ENCODE results near the gene CDYL.

The CDYL gene

DNA sequence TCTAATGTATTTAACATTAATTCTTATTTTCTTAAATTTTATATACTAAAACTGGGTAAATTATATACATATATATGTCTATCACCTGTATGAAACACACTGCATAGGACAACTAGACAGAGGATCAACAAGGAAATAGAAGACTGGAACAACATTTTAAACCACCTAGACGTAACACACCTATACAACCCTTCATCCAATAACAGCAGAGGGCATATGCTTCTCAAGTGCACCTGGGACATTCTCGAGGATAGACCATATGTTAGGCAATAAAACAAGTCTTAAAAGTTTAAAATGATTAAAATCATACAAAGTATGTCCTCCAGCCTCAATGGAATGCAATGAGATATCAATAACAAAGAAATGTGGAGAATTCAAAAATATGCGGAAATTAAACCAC lies 182.4 kb downstream of the CDYL start:
- no peaks in the 10 kb centered on the region for H3K9me3 ChIP-seq (ENCODE audit: control insufficient read depth, low read length)
- no peaks in the 10 kb centered on the region for H3K4me1 ChIP-seq
- TF ChIP-seq, protein P1, sequence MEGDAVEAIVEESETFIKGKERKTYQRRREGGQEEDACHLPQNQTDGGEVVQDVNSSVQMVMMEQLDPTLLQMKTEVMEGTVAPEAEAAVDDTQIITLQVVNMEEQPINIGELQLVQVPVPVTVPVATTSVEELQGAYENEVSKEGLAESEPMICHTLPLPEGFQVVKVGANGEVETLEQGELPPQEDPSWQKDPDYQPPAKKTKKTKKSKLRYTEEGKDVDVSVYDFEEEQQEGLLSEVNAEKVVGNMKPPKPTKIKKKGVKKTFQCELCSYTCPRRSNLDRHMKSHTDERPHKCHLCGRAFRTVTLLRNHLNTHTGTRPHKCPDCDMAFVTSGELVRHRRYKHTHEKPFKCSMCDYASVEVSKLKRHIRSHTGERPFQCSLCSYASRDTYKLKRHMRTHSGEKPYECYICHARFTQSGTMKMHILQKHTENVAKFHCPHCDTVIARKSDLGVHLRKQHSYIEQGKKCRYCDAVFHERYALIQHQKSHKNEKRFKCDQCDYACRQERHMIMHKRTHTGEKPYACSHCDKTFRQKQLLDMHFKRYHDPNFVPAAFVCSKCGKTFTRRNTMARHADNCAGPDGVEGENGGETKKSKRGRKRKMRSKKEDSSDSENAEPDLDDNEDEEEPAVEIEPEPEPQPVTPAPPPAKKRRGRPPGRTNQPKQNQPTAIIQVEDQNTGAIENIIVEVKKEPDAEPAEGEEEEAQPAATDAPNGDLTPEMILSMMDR (IDR thresholded peaks at IDR 0.05): no peak
- no peak overlapping the region for H3K27ac ChIP-seq
- no peak overlapping the region for H3K4me3 ChIP-seq (ENCODE audit: low read depth, low read length)
- no peaks in the 10 kb centered on the region for H3K79me2 ChIP-seq
- H3K27me3 ChIP-seq (ENCODE audit: control insufficient read depth, insufficient read depth, low read length): no peaks in the 10 kb centered on the region
- H3K4me2 ChIP-seq (ENCODE audit: low read length): no peak overlapping the region
- H3K9ac ChIP-seq: no peak overlapping the region
- no peaks in the 10 kb centered on the region for H3K36me3 ChIP-seq (ENCODE audit: control insufficient read depth, insufficient read depth, low read length)
- no peak overlapping the region for H2AFZ ChIP-seq

DNA sequence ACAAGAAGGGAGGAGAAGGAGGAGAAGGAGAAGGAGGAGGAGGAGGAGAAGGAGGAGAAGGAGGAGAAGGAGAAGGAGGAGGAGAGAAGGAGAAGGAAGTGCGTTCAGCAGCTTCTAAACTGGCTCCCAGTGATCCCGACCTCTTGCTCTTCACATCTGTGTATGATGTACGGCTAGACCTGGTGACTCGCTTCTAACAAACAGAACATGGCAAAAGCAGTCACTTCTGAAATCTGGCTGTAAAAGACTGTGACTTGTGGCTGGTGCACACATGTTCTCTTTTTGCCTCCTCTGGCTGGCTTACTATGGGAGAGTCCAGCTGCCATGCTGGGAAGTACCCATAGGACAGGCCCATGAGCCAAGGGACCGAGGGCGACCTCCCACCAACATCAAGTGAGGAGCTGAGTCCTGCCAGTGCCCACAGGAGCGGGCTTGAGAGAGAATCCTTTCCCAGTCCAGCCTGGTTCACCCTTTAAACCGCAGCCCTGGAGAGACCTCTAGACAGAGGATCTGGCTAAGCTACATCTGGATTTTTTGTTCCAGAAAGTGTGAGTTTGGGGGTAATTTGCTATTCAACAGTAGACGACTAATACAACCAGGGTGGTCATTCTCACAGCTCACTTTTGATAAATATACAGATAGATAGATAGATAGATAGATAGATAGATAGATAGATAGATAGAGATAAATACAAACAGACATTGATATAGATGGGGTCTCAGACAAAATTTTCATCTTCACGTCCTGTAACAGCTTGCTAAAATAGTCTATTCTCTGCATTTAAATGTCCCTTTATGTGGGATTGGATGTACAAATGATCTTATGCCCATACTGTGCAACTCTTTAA lies 185.3 kb downstream of the CDYL start:
- TF ChIP-seq, protein P1 (IDR thresholded peaks at IDR 0.05): no peak
- Histone ChIP-seq H3K4me1 (no peaks in the 10 kb centered on the region), H2AFZ (no peak overlapping the region), H3K4me2 (ENCODE audit: low read length) (no peak overlapping the region), H3K27me3 (ENCODE audit: control insufficient read depth, insufficient read depth, low read length) (no peaks in the 10 kb centered on the region), H3K79me2 (no peaks in the 10 kb centered on the region), H3K36me3 (ENCODE audit: control insufficient read depth, insufficient read depth, low read length) (no peaks in the 10 kb centered on the region), H3K4me3 (ENCODE audit: low read depth, low read length) (no peak overlapping the region), H3K27ac (no peak overlapping the region), H3K9me3 (ENCODE audit: control insufficient read depth, low read length) (no peaks in the 10 kb centered on the region), H3K9ac (no peak overlapping the region)

GRCh38 chr6:4962905-4963304 lies 186.7 kb downstream of the CDYL start:
- H3K9ac ChIP-seq: no peak overlapping the region
- H3K4me3 ChIP-seq (ENCODE audit: low read depth, low read length): no peak overlapping the region
- no peak overlapping the region for H2AFZ ChIP-seq
- H3K4me2 ChIP-seq (ENCODE audit: low read length): no peak overlapping the region
- H3K4me1 ChIP-seq: no peaks in the 10 kb centered on the region
- H3K36me3 ChIP-seq (ENCODE audit: control insufficient read depth, insufficient read depth, low read length): no peaks in the 10 kb centered on the region
- TF ChIP-seq, protein P1 (IDR thresholded peaks at IDR 0.05): no peak
- no peaks in the 10 kb centered on the region for H3K79me2 ChIP-seq
- H3K27me3 ChIP-seq (ENCODE audit: control insufficient read depth, insufficient read depth, low read length): no peaks in the 10 kb centered on the region
- no peaks in the 10 kb centered on the region for H3K9me3 ChIP-seq (ENCODE audit: control insufficient read depth, low read length)
- H3K27ac ChIP-seq: no peak overlapping the region

DNA sequence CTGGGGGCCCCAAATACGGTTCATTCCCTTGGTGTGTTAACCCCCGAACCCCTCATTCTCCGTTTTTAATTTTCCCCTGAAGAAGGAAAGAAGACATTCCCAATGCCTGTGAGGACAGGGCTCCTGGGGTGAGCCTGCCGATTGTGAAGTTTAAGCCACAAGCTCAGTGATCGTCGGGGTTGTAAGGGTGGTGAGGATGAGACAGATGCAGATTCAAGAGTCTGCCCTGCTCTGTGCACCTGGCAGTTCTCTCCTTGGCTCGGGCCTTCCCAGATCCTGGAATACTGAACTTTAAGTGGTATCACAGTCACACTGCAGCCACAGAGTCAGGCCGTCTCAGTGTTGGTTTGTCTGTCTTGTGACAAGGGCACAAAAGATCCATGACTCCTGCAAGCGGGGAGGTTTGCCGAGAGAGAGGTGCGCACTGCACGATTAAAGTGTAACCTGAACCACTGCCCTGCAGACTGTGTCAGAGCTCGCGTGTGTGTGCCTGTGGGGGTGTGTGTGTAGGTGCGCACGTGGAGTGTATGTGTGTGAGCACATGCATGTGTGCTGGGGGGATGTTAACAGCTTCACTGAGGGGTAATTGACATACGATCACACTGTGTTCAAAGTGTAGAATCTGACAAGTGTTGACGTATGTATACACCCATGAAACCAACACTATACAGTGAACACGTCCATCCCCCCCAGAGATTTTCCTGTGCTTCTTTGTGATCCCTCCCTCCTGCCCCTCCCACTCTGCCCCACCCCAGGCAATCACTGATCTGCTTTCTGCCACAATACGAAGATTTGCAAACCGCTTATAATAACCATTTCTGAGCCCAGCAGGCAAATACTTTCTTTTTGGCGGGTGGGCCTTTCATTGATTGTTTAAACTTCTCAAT lies 188.7 kb downstream of the CDYL start:
- no peaks in the 10 kb centered on the region for H3K27me3 ChIP-seq (ENCODE audit: control insufficient read depth, insufficient read depth, low read length)
- H3K27ac ChIP-seq: no peak overlapping the region
- H3K9ac ChIP-seq: no peak overlapping the region
- H3K4me2 ChIP-seq (ENCODE audit: low read length): no peak overlapping the region
- TF ChIP-seq, protein P1 (IDR thresholded peaks at IDR 0.05): no peak
- H2AFZ ChIP-seq: no peak overlapping the region
- no peaks in the 10 kb centered on the region for H3K9me3 ChIP-seq (ENCODE audit: control insufficient read depth, low read length)
- H3K36me3 ChIP-seq (ENCODE audit: control insufficient read depth, insufficient read depth, low read length): no peaks in the 10 kb centered on the region
- no peaks in the 10 kb centered on the region for H3K4me1 ChIP-seq
- H3K4me3 ChIP-seq (ENCODE audit: low read depth, low read length): no peak overlapping the region
- H3K79me2 ChIP-seq: no peaks in the 10 kb centered on the region
